ENCODE results near the gene ERBB3. TPM values are rescaled to one million over a fixed set of nuclear protein-coding genes. Genes with fewer than 3 reads are reported as not detected.

The ERBB3 gene
- total and polyA plus RNA-seq, 2 of the 8 experiments (the other 6 are each of a cell fraction or from before 2014, with no cell fraction given): 33.9 to 52.4 TPM

- POLR2A ChIA-PET (ENCODE audit: partially characterized antibody): interaction anchor here (1.0 to 1.5 kb wide), 2 partner anchors 10 to 22 kb away, joined by 4 read pairs; no protein-coding TSS in a partner anchor
- no peaks in the 10 kb centered on the region for H4K20me1 ChIP-seq (replicated peaks in 1 of 2; ENCODE audit: control insufficient read depth in 1 of 2, insufficient read depth in 2 of 2, low read length in 2 of 2)
- no peak overlapping the region for H2BK20ac ChIP-seq (ENCODE audit: low read length)
- no peak overlapping the region for H4K8ac ChIP-seq (ENCODE audit: extremely low read depth, insufficient read depth, low read length)
- H3K79me1 ChIP-seq (ENCODE audit: low read depth, low read length): no peaks in the 10 kb centered on the region
- no peaks in the 10 kb centered on the region for H3K4me1 ChIP-seq (replicated peaks in 1 of 4; ENCODE audit: control insufficient read depth in 3 of 4, insufficient read depth in 4 of 4, low read length in 3 of 4)
- H3K14ac ChIP-seq (ENCODE audit: insufficient read length): no peak overlapping the region
- no peak overlapping the region for H3K9ac ChIP-seq (replicated peaks in 1 of 4; ENCODE audit: extremely low read depth in 1 of 4, low read depth in 3 of 4, low read length in 3 of 4)
- H2BK15ac ChIP-seq (ENCODE audit: low read length): no peak overlapping the region
- peaks cover 18 to 40% (median 35%) of the 10 kb centered on the region in 4 experiments; a peak in 7 of 8 replicates for H3K36me3 ChIP-seq (ENCODE audit: control insufficient read depth in 2 of 4, insufficient read depth in 4 of 4, low read length in 3 of 4)
- H2BK5ac ChIP-seq (ENCODE audit: low read depth, low read length): no peak overlapping the region
- no peak overlapping the region for H4K91ac ChIP-seq (replicated peaks; ENCODE audit: insufficient read length, low read length)
- H2BK12ac ChIP-seq (ENCODE audit: low read depth, low read length): no peak overlapping the region
- no peak overlapping the region for H3K4me2 ChIP-seq (ENCODE audit: insufficient read depth in 1 of 2, low read depth in 2 of 2, low read length in 2 of 2)
- H3K56ac ChIP-seq (replicated peaks; ENCODE audit: insufficient read length, low read depth, low read length): no peak overlapping the region
- no peak overlapping the region for H3K23ac ChIP-seq (ENCODE audit: insufficient read length)
- H3K9me3 ChIP-seq (ENCODE audit: insufficient read depth in 2 of 2, low read depth in 1 of 2, low read length in 1 of 2): no peaks in the 10 kb centered on the region
- H2BK120ac ChIP-seq (replicated peaks; ENCODE audit: low read depth, low read length): no peak overlapping the region
- H3K18ac ChIP-seq (ENCODE audit: extremely low read depth, low read length): no peak overlapping the region
- CTCF ChIA-PET (ENCODE audit: partially characterized antibody): interaction anchor here (0.9 to 3.5 kb wide), 6 partner anchors 9 to 26 kb away, joined by 3 to 19 read pairs (median 4); partner anchors contain the start of gene ZC3H10
- H3K79me2 ChIP-seq (ENCODE audit: control insufficient read depth in 1 of 2, insufficient read depth in 2 of 2, low read length in 2 of 2): no peaks in the 10 kb centered on the region
- WGBS, 2 experiments (ENCODE audit: extremely low coverage in 1 of 2, insufficient coverage in 1 of 2, insufficient read length in 1 of 2, insufficient replicate concordance in 2 of 2, low coverage in 1 of 2, low lambda C conversion rate in 2 of 2, missing lambda C conversion rate in 1 of 2): 93% methylated on average over 3 of the region's 3 CpGs; no CpG with 5 or more reads in 1 of the 2 experiments
- H2AK5ac ChIP-seq (ENCODE audit: low read depth, low read length): no peak overlapping the region
- no peak overlapping the region for H3K4me3 ChIP-seq (ENCODE audit: extremely low read depth in 1 of 4, insufficient read depth in 2 of 4, low read depth in 3 of 4, low read length in 4 of 4)
- H3K4ac ChIP-seq (replicated peaks; ENCODE audit: insufficient read length, low read depth, low read length): no peak overlapping the region
- H3K27ac ChIP-seq (ENCODE audit: low read depth, low read length): no peak overlapping the region
- no peaks in the 10 kb centered on the region for H3K23me2 ChIP-seq (ENCODE audit: low read depth, low read length)
- H2AFZ ChIP-seq (ENCODE audit: low read length): no peak overlapping the region
- no peak overlapping the region for H4K5ac ChIP-seq (ENCODE audit: insufficient read length, low read depth, low read length)
- DNase-seq (ENCODE audit: low read depth in 1 of 2, low spot score in 2 of 2): no peak
- FAIRE-seq: no peak
- no peaks in the 10 kb centered on the region; a peak in 1 of 7 replicates for H3K27me3 ChIP-seq (replicated peaks in 1 of 4; ENCODE audit: control insufficient read depth in 3 of 4, extremely low read depth in 1 of 4, insufficient read depth in 3 of 4, low read length in 3 of 4)
- TF ChIP-seq TBP (IDR thresholded peaks at IDR 0.05; ENCODE audit: low read depth, low read length): no peak
- TF ChIP-seq, protein P1, sequence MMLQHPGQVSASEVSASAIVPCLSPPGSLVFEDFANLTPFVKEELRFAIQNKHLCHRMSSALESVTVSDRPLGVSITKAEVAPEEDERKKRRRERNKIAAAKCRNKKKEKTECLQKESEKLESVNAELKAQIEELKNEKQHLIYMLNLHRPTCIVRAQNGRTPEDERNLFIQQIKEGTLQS (IDR thresholded peaks at IDR 0.05; ENCODE audit: insufficient read depth, low read depth, low read length): no peak
- TF ChIP-seq EZH2 (IDR thresholded peaks at IDR 0.05; ENCODE audit: low read depth, low read length, severe bottlenecking): no peak
- no peak for TF ChIP-seq TCF12 (IDR thresholded peaks at IDR 0.05; ENCODE audit: low read depth, low read length)
- TF ChIP-seq RFX5 (IDR thresholded peaks at IDR 0.05; ENCODE audit: borderline replicate concordance, low read depth, low read length): no peak
- no peak for TF ChIP-seq JUND (IDR thresholded peaks at IDR 0.05; ENCODE audit: low read length)
- TF ChIP-seq, protein P2, sequence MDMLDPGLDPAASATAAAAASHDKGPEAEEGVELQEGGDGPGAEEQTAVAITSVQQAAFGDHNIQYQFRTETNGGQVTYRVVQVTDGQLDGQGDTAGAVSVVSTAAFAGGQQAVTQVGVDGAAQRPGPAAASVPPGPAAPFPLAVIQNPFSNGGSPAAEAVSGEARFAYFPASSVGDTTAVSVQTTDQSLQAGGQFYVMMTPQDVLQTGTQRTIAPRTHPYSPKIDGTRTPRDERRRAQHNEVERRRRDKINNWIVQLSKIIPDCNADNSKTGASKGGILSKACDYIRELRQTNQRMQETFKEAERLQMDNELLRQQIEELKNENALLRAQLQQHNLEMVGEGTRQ (IDR thresholded peaks at IDR 0.05; ENCODE audit: low read length): no peak
- TF ChIP-seq CEBPB (IDR thresholded peaks at IDR 0.05; ENCODE audit: low read depth, low read length): no peak
- no peak for TF ChIP-seq GABPA (IDR thresholded peaks at IDR 0.05; ENCODE audit: borderline replicate concordance, insufficient read depth, low read length)
- TF ChIP-seq E2F6 (IDR thresholded peaks at IDR 0.05): no peak
- TF ChIP-seq POLR2A (IDR thresholded peaks at IDR 0.05; ENCODE audit: control extremely low read depth in 1 of 2, low read depth in 2 of 2, low read length in 2 of 2): no peak
- no peak for TF ChIP-seq EP300 (IDR thresholded peaks at IDR 0.05; ENCODE audit: borderline replicate concordance in 1 of 2, low read depth in 2 of 2, low read length in 2 of 2)
Measured at GRCh38 chr12:56145217-56145616, 65.3 kb downstream of the ERBB3 start.

Measured in H1 (cell line).